Measurements from ENCODE around the gene KCNQ1.

- TF ChIP-seq EP300 (IDR thresholded peaks at IDR 0.05) = no peak
- TF ChIP-seq CTCF (IDR thresholded peaks at IDR 0.05) = no peak
These were observed 358.6 kb downstream of the KCNQ1 start for GRCh38 chr11:2803186-2804091.

All from sigmoid colon (tissue), 4 donors.